ENCODE data around the gene AIFM1.

GRCh38 chrX:130100180-130100579 is 65.5 kb downstream of the AIFM1 start:
- TF ChIP-seq CTCF (IDR thresholded peaks at IDR 0.05): no peak
- no peak for TF ChIP-seq POLR2A (IDR thresholded peaks at IDR 0.05)

Data from body of pancreas (tissue), 4 donors.